GM18505 (cell line): ENCODE data around the gene HBD.
A peak's percentile ranks its signal among the peaks of the same experiment; 100 is the strongest.

Experiments
- ATAC-seq: cut with Tn5 transposase; IDR thresholded peaks from one replicate; pipeline ENCODE4 v1.9.1; 2021; ENCODE audit not compliant: unreplicated experiment
- POLR2A ChIP-seq: IDR thresholded peaks from 4 replicates; pipeline ENCODE4 v1.6.1; 2011; ENCODE audit warnings: borderline replicate concordance; ENCODE audit not compliant: insufficient read depth, insufficient read length; ENCODE audit errors: extremely low read depth

Gene HBD

GRCh38 chr11:5234381-5234834 is at the start of gene HBD:
Gene HBD, minus strand, starts transcription at chr11:5234483. Its CDS starts 50 bp downstream, at chr11:5234433.
- no peak for TF ChIP-seq POLR2A
- ATAC-seq: peak; percentile 85

GRCh38 chr11:5283882-5284281 is 49.6 kb upstream of the HBD start:
- no peak for TF ChIP-seq POLR2A
- no peak for ATAC-seq

- ATAC-seq: no peak
- no peak for TF ChIP-seq POLR2A
Measured at GRCh38 chr11:5283086-5283485, 48.8 kb upstream of the HBD start.

- no peak for TF ChIP-seq POLR2A
- ATAC-seq: no peak
Measured at GRCh38 chr11:5282628-5283027, 48.3 kb upstream of the HBD start.

- ATAC-seq: no peak
- no peak for TF ChIP-seq POLR2A
Measured at GRCh38 chr11:5281596-5281995, 47.3 kb upstream of the HBD start.

GRCh38 chr11:5280582-5281102 is 46.4 kb upstream of the HBD start:
- ATAC-seq: peak; percentile 95
- TF ChIP-seq POLR2A: no peak

- TF ChIP-seq POLR2A: no peak
- no peak for ATAC-seq
Measured at GRCh38 chr11:5279471-5280090, 45.3 kb upstream of the HBD start.

GRCh38 chr11:5277807-5278382 is 43.6 kb upstream of the HBD start:
- ATAC-seq: no peak
- no peak for TF ChIP-seq POLR2A

GRCh38 chr11:5276697-5277096 is 42.4 kb upstream of the HBD start:
- no peak for TF ChIP-seq POLR2A
- ATAC-seq: no peak

GRCh38 chr11:5275369-5276110 is 41.3 kb upstream of the HBD start:
- ATAC-seq: no peak
- TF ChIP-seq POLR2A: no peak

- TF ChIP-seq POLR2A: no peak
Measured at GRCh38 chr11:5274395-5274794, 40.1 kb upstream of the HBD start.

GRCh38 chr11:5272395-5273017 is 38.2 kb upstream of the HBD start:
- no peak for TF ChIP-seq POLR2A
- no peak for ATAC-seq

More at GRCh38 chr11:5274395-5274794, 40.1 kb upstream of the HBD start:
- ATAC-seq: no peak

- no peak for TF ChIP-seq POLR2A
- no peak for ATAC-seq
Measured at GRCh38 chr11:5269715-5270147, 35.4 kb upstream of the HBD start, which contains the start of gene HBE1. Gene HBE1, minus strand, starts transcription at chr11:5269945. Its CDS starts 55 bp downstream, at chr11:5269890.

GRCh38 chr11:5267033-5267563 is 32.8 kb upstream of the HBD start:
- no peak for TF ChIP-seq POLR2A

GRCh38 chr11:5266609-5267008 is 32.3 kb upstream of the HBD start:
- ATAC-seq: no peak
- no peak for TF ChIP-seq POLR2A

More at GRCh38 chr11:5267033-5267563, 32.8 kb upstream of the HBD start:
- no peak for ATAC-seq
